ENCODE measurements around the gene RCOR1.
"Not testable (repeated sequence)": the region's sequence is repeated elsewhere in the genome, so short reads cannot be mapped to it uniquely, and the experiment has no call there.

The RCOR1 gene

GRCh38 chr14:102593825-102594137 lies 1.3 kb downstream of the RCOR1 start:
- peak; percentile 46 for DNase-seq

- peak; percentile 89 for DNase-seq
Observed at GRCh38 chr14:102594514-102595175, 2.2 kb downstream of the RCOR1 start.

GRCh38 chr14:102601378-102601925 lies 9.0 kb downstream of the RCOR1 start:
- no peak for DNase-seq

- no peak for DNase-seq
Observed at GRCh38 chr14:102602421-102603292, 10.2 kb downstream of the RCOR1 start.

- no peak for DNase-seq
Observed at GRCh38 chr14:102603293-102603907, 11.0 kb downstream of the RCOR1 start.

GRCh38 chr14:102604183-102604582 lies 11.7 kb downstream of the RCOR1 start:
- DNase-seq: no peak

- no peak for DNase-seq
Observed at GRCh38 chr14:102605029-102605428, 12.6 kb downstream of the RCOR1 start.

- no peak for DNase-seq
Observed at GRCh38 chr14:102606296-102606695, 13.8 kb downstream of the RCOR1 start.

GRCh38 chr14:102608064-102608446 lies 15.6 kb downstream of the RCOR1 start:
- DNase-seq: no peak

- no peak for DNase-seq
Observed at GRCh38 chr14:102610968-102611811, 18.7 kb downstream of the RCOR1 start.

GRCh38 chr14:102616318-102616717 lies 23.9 kb downstream of the RCOR1 start:
- no peak for DNase-seq

GRCh38 chr14:102616799-102617198 lies 24.4 kb downstream of the RCOR1 start:
- no peak for DNase-seq

- not testable (repeated sequence) for DNase-seq
Observed at GRCh38 chr14:102619012-102619411, 26.6 kb downstream of the RCOR1 start.

- no peak for DNase-seq
Observed at GRCh38 chr14:102620413-102620812, 28.0 kb downstream of the RCOR1 start.

GRCh38 chr14:102622262-102622885 lies 29.9 kb downstream of the RCOR1 start:
- DNase-seq: no peak

GRCh38 chr14:102624666-102625065 lies 32.2 kb downstream of the RCOR1 start:
- no peak for DNase-seq

GRCh38 chr14:102625564-102626296 lies 33.3 kb downstream of the RCOR1 start:
- DNase-seq: no peak

GRCh38 chr14:102626530-102626929 lies 34.1 kb downstream of the RCOR1 start:
- DNase-seq: no peak

- no peak for DNase-seq
Observed at GRCh38 chr14:102629011-102629444, 36.6 kb downstream of the RCOR1 start.

- no peak for DNase-seq
Observed at GRCh38 chr14:102629808-102630350, 37.4 kb downstream of the RCOR1 start.

GRCh38 chr14:102630405-102630804 lies 38.0 kb downstream of the RCOR1 start:
- no peak for DNase-seq

Measured in NCI-H1694 treated with DMSO at 0.1 percent for 48 hours (cell line).